K562 treated with DMSO at 1 percent for 24 hours (cell line): Measurements from ENCODE around the gene RBKS. TPM values are rescaled to one million over a fixed set of nuclear protein-coding genes. Genes with fewer than 3 reads are reported as not detected.

Experiments
- total RNA-seq: library from RNA; unstranded; fragments of 300-600 nt; gene quantifications from 2 replicates; pipeline ENCODE4 v1.2.3, GENCODE V29; 2022; ENCODE audit warnings: low read depth; ENCODE audit not compliant: insufficient read depth

The RBKS gene
- total RNA-seq: 0.54 and 0.96 TPM in 2 replicates

GRCh38 chr2:27890146-27890923, at the start of gene RBKS, which contains the start of gene BABAM2:
RBKS (minus strand) TSS chr2:27890387; CDS start chr2:27890345, 42 bp downstream.
BABAM2 (plus strand) TSS chr2:27890729; CDS start chr2:27894557, 3,828 bp downstream.

GRCh38 chr2:27771548-27772335, 118.4 kb downstream of the RBKS start, which contains the start of gene MRPL33:
MRPL33 (plus strand) TSS chr2:27771719; CDS start chr2:27771778, 59 bp downstream.

Other genes starting within 250 kb of the RBKS start
- 29.6 and 32.2 TPM in 2 replicates for gene SUPT7L, start 226.8 kb downstream of the RBKS start, total RNA-seq
- 34.2 and 36.1 TPM in 2 replicates for gene SLC4A1AP, start 226.5 kb downstream of the RBKS start, total RNA-seq
- 73.8 and 78.4 TPM in 2 replicates for gene MRPL33, start 118.7 kb downstream of the RBKS start, total RNA-seq
- gene BABAM2, start 342 bp upstream of the RBKS start, total RNA-seq: 15.7 and 18.7 TPM in 2 replicates